SK-N-MC (cell line): ENCODE data around the gene COL12A1.

Experiments used
- EZH2 ChIP-seq: fragments of 200-600 bp; sonication (generic); IDR thresholded peaks from one replicate; pipeline ENCODE4 v1.6.1; 2017; ENCODE audit warnings: antibody characterized with exemption
- FOXP2 ChIP-seq: optimal IDR thresholded peaks from 2 replicates; pipeline ENCODE3; 2011; ENCODE audit warnings: mild to moderate bottlenecking, moderate library complexity; ENCODE audit not compliant: insufficient read depth; ENCODE audit errors: extremely low read length, control extremely low read depth
- POLR2AphosphoS5 ChIP-seq: IDR thresholded peaks from 2 replicates; pipeline ENCODE4 v1.6.1; 2012; ENCODE audit warnings: mild to moderate bottlenecking, low read depth, low read length, borderline replicate concordance

GRCh38 chr6:75077701-75078100 is 128.2 kb downstream of the COL12A1 start:
- no peak for TF ChIP-seq EZH2
- no peak for TF ChIP-seq FOXP2
- TF ChIP-seq POLR2AphosphoS5, result no peak
